Non-pigmented ciliary epithelial cell (primary cell): ENCODE results near the gene CROCC.

ENCODE experiments used
- DNase-seq: peaks from one replicate; pipeline ENCODE4 v3.0.0-alpha.2; 2010; ENCODE audit warnings: low read depth

Gene CROCC

DNA sequence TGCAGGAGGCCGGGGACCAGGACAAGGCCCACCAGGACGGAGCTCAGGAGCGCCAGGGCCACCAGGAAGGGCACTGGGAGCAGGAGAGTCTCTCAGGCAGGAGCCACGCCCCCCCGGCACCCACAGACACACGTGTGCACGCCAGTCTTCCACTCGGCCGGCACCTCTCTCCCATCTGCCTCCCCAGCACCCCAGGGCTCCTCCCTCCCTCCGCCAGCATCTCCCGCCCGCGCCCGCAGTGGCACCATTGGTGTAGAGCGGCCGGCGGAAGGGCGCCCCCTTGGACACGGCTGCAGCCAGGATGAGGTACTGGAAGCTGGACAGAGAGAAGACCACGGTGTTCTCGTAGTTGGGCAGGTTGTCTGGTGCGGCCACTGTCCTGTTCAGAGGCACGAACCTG is 64.8 kb downstream of the CROCC start:
- no peak for DNase-seq

DNA sequence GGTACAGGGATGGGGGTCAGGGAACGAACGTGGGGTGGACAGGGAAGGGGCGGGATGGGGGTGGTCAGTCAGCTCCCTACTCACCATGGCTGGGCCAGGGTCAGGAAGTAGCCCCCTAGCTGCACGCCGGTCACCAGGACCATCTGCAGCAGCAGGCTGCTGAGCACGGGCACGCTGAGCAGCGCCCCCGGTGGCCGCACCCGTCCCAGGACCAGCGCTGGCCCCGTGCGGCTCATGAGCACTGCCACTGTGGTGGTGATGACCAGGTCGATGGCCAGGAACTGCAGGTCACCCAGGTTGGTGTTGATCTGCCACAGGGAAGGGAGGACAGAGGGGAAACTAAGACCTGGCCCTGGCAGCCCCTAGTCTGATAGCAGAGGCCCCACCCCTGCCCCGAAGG is 65.2 kb downstream of the CROCC start:
- no peak for DNase-seq

DNA sequence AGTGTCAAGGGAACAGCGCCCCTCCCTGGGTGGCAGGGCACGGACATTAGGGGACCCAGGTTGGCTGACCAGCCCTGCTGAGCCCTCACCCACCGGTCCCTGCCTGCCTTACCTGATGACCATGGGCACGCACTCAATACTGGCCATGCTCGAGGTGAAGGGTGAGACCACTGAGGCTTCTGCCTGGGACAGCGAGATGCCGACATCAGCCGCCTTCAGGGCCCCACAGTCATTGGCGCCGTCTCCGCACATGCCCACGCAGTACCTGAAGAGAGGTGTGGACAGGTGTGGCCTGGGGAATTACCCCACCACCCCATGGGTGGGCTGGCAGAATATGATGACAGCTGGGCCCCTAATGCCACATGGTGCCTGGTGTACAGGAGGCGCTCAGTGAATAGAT is 66.5 kb downstream of the CROCC start:
- no peak for DNase-seq

DNA sequence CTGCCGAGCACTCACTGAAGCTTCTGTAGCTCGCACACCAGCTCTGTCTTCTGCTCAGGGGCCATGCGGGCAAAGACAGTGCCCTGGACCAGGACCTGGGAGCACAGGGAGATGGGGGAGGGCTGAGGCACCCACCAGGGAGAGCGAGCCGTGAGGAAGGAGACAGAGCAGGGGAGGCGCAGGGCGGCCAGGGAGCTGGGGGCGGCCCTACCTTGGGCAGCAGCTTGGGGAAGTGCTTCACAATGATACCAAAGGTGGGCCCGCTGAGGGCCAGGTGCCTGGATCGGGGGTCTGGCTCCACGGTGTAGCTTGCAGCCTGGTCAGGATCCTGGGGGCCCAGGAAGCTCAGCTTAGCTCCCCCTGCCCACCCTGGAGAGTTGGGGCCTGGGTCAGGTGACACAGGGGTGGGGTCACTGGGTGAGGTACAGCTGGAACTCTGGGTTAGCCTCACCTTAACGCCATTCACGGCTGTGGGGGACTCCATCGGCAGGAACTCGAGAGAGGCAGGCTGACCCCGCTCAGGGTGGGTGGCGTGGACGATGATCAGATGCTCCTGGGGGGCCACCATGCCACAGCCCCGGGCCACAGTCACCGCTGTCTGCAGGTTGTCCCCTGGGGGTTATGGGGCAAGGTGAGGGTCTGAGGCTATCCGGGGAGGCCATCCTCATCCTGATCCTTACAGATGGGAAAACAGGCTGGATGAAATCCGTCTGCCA is 68.1 kb downstream of the CROCC start:
- DNase-seq, result no peak

DNA sequence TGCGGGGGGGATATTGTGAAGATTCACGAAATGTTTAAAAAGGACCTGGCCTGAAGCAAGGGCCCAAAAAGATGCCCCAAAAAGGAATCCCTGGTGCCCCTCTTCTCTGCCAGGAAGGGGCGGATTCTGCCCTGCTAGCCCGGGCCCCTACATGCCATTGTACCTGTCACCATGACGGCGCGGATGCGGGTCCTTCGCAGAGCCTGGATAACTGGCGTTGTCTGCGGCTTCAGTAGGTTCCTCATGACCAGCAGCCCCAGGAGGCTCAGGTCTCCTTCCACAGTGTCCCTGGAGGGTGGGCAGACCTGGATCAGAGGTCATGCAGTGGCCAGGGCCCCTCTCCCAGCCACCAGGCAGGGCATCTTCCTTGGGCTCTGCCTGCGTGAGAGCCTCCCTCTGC is 69.8 kb downstream of the CROCC start:
- no peak for DNase-seq

DNA sequence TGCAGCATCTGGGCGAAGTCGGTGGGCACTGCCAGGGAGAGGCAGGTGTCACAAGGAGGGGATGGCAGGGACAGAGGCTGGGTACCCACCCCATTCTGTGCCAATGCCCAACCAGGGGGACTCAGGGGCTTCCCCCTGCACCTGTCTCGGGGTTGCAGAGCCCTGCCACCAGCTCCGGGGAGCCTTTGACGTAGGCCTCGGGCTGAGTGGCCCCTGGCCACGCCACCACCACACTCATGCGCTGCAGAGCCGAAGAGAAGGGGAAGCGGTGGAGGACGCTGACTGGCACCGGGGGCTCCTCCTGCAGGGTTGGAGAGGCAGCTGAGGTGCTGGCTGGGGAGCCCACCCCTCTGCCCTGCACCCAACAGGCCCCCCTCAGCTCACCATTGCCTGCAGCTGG is 70.4 kb downstream of the CROCC start:
- no peak for DNase-seq

DNA sequence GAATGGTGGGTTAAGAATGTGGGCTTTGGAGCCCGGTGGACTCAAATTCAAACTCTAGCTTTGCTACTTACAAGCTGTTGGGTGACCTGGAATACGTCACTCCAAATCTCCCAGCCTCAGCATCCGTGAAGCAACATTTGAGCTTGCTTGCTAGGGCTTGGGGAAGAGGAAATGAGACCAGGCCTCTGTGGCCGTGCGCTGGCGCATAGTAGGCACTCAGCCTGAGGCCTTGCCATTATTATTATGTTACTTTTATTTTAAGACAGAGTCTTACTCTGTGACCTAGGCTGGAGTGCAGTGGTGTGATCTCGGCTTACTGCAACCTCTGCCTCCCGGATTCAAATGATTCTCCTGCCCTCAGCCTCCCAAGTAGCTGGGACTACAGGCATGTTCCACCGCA is 70.9 kb downstream of the CROCC start:
- DNase-seq, result no peak

DNA sequence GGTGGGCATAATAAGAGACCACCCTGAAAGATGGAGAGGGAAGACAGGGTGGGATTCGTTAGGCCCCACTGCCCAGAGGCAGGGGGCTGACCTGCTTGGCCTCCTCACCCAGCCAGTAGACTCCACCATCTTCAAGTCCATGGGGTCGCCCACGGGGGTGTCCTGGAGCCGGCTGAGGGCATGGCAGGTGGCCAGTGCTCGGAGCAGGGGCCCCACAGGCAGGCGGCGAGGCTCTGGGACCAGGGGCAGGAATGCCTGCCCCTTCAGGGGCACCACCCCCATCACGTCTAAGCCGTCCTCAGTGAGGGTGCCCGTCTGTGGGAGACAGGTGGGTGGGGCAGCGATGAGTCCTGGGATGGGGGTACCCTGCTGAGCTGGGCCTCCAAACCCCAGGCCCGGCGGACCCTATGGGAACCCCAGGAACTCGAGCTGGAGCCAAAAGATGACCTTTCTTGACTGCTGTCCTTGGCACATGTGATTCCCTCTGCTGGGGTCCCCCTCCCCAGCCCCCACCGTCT is 71.8 kb downstream of the CROCC start:
- DNase-seq, result no peak

DNA sequence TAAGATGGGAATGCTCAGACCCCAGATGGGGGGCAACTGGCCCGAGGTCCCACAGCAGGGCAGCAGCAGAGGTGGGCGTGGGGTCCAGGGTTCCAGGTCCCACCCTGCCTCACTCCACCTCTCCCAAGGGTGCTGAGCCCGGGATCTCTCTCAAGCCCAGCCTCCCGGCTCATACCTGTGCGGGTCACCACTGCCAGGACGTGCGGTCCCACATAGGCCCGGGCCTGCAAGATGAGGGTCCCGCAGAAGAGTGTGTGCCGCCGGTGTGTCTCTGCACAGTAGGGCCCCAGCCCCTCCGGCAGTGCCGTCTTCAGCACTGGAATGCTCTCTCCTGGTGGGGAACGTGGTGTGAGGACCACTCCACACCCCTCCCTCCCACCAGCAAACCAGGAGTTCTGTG is 75.1 kb downstream of the CROCC start:
- no peak for DNase-seq

DNA sequence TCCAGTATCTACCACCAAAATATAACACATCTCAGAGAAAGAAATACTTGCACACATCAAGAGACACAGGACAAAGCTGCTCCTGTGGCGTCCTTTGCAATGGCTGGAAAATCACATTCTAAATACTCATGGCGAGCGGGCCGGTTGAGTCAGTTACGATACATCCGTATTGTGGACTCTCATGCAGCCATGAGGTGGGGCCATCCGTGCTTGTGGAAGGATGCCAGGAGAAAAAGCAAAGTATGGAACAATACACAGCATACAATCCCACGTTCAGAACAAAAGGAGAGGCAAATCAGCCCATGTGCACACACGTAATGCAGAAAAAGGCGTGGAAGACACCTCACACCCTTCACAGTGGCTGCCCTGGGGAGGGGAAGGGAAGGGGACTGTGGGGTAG is 76.9 kb downstream of the CROCC start:
- no peak for DNase-seq

DNA sequence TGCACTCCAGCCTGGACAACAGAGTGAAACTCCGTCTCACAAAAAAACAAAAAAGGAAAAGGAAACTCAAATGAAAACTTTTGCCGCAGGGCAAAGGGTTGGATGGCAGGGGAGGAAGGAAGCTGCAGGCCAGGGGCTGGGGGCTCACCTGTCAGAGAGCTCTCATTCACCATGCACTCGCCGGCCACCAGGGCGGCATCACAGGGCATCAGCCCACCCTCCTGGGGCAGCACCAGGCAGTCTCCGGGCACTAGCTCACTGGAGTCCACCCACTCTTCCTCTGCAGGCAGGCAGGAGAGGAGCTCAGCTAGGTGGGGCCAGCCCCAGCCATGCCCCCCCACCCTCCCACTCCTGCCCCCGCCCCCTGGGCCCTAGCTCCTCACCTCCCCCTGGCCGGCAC is 78.1 kb downstream of the CROCC start:
- DNase-seq, result no peak

DNA sequence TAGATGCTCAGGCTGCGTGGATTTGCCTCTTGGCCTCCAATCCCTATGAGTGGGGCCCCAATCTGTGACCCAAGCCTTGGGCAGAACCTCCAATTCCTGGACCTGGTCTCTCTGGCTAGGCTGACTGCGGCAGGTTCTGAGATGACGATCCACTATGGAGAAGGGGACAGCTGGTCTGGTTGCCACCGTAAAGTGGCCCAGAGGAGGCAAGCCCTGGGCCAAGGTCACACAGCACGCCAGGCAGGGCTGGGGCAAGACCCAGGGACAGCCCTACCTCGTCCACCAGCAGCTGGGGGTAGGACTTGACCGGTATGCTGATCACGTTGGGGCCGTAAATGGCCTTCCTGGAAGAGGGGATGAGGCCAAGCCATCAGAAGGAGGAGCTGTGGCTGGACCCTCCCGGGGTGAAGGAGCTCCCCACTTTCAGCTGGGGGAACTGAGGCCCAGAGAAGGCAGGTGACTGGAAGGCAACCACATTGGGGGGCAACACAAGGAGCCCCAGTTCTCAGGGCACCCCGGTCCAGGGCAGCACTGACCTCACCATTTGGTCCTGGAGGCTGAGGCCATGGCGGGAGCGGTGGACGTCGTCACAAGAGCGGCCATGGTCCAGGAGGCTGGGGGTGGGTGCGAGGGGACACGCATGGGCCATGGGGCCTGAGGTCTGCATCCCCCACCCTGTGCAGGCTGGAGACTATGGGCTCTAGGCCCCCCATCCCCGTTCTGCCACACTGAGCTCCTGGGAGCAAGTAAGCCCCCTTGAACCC is 80.2 kb downstream of the CROCC start:
- no peak for DNase-seq

DNA sequence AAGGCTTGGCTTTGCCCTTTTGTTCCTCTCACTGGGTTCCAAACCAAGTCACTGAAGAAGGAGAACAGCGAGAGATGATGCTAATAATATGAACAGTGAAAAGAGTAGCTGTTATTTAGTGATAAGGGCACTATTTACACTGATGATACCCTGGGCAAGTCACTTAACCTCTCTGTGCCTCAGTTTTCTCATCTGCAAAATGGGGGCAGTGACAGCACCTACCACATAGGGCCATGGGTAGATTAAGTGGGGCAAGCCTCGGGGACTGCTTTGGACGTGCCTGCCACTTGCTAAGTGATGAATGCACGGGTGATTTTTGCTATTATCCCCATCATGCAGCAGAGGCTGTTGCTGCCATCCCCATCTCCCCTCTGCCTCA is 80.8 kb downstream of the CROCC start:
- DNase-seq, result no peak

DNA sequence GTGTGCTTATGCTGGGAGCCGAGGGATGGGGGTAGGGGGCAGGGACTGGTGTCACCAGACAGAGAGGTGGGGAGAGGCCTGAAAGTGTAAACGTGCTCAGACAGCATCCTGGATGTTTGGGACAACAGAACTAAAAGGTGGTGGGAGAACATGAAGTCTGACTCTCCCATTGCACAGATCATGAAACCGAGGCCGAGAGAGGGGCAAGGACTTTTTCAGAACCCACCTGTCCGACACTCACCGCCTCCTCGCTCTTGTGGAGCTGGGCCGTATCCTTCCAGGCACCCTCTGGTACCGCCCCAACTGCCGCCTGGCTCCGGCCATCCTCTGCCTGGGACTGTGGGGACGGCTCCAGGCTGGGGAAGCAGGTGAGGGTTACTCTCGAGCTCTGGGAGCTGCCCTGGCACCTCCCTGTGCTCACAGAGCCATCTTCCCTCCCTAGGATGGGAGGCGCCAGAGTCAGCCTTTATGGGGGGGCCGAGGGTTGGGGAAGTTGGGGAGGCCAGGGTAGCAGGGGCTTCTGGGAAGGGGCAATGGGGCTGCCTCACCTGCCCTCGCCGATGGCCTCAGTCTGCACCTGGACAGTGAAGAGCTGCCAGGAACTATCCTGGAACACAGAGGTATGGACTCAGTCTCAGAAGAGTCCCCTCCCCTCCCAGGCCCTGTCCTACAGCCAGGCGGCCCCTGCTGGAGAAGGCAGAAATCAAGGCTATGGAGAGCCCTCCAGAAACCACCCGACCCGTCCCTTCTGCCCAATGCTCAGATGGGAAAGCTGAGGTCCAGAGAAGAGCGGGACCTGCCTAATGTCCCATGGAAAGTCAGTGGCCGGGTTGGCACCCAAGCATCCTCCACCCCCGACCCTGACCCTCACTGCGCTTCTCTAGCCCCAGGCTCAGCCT is 83.0 kb downstream of the CROCC start:
- DNase-seq, result no peak

DNA sequence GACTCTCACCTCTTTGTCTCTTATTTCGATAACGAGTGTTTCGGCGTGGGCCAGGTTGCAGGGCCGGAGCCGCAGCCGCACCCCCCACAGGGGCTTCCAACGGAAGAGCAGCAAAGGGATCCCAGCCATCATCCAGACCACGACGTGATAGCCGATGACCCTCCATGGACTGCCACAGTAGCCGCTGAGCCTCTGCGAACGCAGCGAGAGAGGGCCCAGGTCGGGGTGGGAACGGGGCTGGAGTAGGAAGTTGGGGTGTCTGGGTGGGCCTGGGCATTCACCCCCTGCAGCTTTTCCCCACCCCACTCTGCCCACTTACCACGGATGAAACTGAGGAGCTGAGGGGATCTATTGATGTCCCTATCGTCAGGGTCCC is 83.6 kb downstream of the CROCC start:
- no peak for DNase-seq

DNA sequence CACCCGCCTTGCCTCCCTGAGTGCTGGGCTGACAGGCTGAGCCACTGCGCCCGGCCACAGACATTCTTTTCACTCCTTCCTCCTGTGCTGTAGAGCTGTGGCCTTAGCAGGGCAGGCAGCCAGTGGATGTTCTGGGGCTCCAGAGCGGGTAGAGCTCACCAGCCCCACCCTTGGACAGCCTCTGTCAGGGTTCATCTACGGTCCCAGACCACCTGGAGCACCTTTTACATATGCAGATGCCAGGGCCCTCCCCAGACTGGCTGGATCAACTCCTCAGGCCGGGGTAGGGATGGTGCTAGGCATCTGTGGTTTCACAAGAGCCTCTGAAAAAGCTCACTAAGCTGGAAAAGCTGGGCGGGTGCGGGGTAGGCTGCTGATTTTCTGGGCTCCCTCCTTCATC is 85.4 kb downstream of the CROCC start:
- no peak for DNase-seq

DNA sequence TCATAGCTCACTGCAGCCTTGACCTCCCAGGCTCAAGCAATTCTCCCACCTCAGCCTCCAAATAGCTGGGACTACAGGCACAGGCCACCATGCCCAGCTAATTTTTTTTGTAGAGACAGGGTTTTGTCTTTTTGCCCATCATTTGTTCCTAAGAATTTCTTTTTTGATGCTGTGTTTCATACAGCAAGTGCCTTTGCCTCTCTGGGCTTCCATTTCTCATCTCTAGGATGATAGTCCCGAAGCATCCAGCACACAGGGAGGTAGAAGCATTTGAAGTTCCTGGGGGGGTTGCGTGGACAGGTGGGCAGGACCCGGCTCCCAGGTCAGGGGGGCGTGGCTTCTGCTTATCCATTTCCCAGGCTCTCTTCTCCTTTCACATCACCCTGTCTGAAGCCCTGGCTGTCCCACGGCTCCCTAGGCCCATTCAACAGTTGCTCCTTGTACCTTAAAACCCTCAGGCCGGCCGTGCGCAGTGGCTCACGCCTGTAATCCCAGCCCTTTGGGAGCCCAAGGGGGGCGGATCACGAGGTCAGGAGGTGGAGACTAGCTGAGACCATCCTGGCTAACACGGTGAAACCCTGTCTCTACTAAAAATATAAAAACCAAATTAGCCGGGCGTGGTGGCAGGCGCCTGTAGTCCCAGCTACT is 86.6 kb downstream of the CROCC start:
- no peak for DNase-seq

DNA sequence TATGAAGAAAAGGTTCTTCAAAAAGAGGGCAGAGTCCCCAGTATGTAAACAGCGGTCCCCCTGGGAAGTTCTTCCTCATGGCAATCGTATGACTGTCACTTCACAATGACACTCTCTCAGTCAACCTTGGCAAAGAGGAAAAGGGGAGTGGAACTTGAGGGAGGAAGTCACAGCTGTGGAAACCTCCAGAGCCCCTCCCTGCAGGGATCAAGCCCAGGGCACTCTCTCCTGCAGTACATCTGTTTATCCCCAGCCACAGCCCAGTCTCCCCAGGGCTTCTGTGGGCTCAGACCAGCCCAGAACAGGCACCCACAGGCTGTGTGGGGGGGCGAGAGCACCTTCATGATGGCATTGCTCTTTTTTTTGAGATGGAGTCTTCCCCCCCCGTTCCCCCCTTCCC is 88.0 kb downstream of the CROCC start:
- no peak for DNase-seq

DNA sequence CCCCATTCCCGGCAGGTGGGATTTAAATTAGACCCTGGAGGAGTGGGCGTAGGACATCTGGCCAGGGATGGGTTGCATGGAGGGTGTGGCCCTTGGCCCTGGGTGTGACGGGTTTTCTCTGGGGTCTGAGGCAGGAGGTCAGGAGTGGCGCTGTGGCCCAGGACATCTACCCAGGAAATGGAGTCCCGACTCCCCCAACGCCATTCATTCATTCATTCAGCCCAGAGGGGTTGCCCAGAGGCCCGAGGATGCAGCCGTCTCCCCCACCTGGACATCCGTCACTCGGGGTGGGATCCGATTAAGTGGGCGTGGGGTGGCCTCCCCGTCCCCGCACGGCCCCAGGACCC is 89.3 kb downstream of the CROCC start:
- no peak for DNase-seq

DNA sequence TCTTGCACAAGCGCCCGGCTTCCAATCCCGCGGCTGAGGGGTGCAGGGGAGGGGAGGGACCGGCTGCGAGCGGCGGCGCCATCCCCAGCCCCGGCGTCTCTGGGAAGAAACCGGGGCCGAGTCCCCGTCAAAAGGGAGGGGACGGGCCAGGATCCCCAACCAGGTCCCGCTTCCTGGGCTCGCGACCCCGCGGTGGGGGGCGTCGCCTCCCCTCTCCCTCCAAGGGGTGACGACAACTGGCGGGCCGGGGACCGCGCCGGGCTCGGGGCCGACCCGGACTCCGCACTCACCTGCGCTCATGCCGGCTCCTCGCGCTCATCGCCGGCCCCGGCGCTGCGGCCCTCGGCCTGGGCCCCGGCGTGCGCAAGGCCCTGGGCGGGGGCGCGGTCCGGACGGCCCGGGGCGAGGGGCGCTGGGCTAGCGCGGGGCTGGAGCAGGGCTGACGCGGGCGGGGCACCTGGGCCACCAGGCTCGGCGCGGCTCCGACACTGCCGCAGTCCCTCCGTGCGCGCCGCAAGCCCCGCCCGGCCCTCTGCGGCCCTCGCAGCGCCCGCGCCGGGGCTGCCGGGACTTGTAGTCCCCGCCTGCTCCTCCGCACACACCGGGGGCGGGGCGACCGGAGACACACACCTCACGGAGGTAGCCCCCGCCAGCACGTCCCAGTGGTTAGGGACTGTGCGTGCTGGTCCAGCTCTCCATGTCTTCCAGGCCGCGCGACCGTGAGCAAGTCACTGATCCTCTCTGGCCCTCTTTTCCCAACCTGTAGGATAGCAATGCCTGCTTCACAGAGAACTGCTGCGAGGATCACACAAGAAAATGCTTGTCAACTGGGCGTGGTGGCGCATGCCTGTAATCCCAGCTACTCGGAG is 89.9 kb downstream of the CROCC start, which contains the start of gene ATP13A2:
Gene ATP13A2 (minus strand): TSS at position 490 of the 869 bp plus-strand sequence. CDS start 190 bp downstream, at position 300.
- DNase-seq, result no peak
